Transverse colon (tissue), 4 donors: ENCODE data around the gene RNF150. TPM values are rescaled to one million over a fixed set of nuclear protein-coding genes. Genes with fewer than 3 reads are reported as not detected.

ENCODE experiments used
- DNase-seq: peaks from one replicate; pipeline ENCODE4 v3.0.0-alpha.2; 2019
- H3K27ac ChIP-seq, 4 donors: fragments of 200-600 bp; sonication (generic); 2 replicates each; pipeline ENCODE4 v1.5.1; 2016 to 2018; ENCODE audit warnings: inconsistent platforms in 4 of 4
- H3K27me3 ChIP-seq: fragments of 200-600 bp; sonication (generic); 2 replicates; pipeline ENCODE4 v1.5.1; 2017; ENCODE audit warnings: inconsistent platforms
- H3K36me3 ChIP-seq, 4 donors: fragments of 200-600 bp; sonication (generic); 2 replicates each; pipeline ENCODE4 v1.5.1; 2017 to 2019; ENCODE audit warnings: inconsistent platforms in 4 of 4
- H3K4me1 ChIP-seq, 4 donors: fragments of 200-600 bp; sonication (generic); 2 replicates each; pipeline ENCODE4 v1.5.1; 2017 to 2020; ENCODE audit warnings: inconsistent platforms in 4 of 4
- H3K4me3 ChIP-seq, 4 donors: fragments of 200-600 bp; sonication (generic); 1 replicate in 1 of 4; 2 replicates in 3 of 4; pipeline versions ENCODE4 v1.5.1 to v1.6.1; 2017 to 2019; ENCODE audit warnings: inconsistent platforms in 4 of 4
- H3K9me3 ChIP-seq, 2 donors: fragments of 200-600 bp; sonication (generic); 2 replicates each; pipeline ENCODE4 v1.5.1; 2017 to 2019; ENCODE audit warnings: inconsistent platforms in 2 of 2
- CTCF ChIP-seq, 5 experiments: fragments of 200-600 bp in 3 of 5; fragments of 450-650 bp in 2 of 5; sonication (generic) in 3 of 5; IDR thresholded peaks; 1 replicate in 2 of 5; 2 replicates in 3 of 5; pipeline ENCODE4 v1.5.1; 2016 to 2017; ENCODE audit warnings: antibody characterized with exemption in 5 of 5, inconsistent platforms in 3 of 5, mild to moderate bottlenecking in 2 of 5, moderate library complexity in 1 of 5
- EP300 ChIP-seq: sonication (generic); formaldehyde crosslinking; IDR thresholded peaks from one replicate; pipeline ENCODE4 v1.6.1; 2017; ENCODE audit warnings: antibody characterized with exemption, low read depth
- POLR2A ChIP-seq: fragments of 450-650 bp; IDR thresholded peaks from one replicate; pipeline ENCODE4 v1.6.1; 2016; ENCODE audit warnings: antibody characterized with exemption, mild to moderate bottlenecking, moderate library complexity
- POLR2AphosphoS5 ChIP-seq, 3 donors: sonication (generic); formaldehyde crosslinking; IDR thresholded peaks; one replicate each; pipeline ENCODE4 v1.6.1; 2016; ENCODE audit warnings: antibody characterized with exemption in 3 of 3
- WGBS, 2 donors: methylation state at CpG; one replicate each; pipeline ENCODE4 v1.1.5; 2018; ENCODE audit warnings: low coverage in 1 of 2; 5-methylcytosine and 5-hydroxymethylcytosine counted together
- in situ Hi-C, 4 donors: fragments of 200-750 bp; cut with MboI; loops; one replicate each; pipeline versions ENCODE4 v1.15.0 to v1.15.1; 2017; ENCODE audit warnings: low sequenced_read_pairs in 3 of 4, low pct_ligation_motif_present in 1 of 4, low pct_unique_long_range_greater_than_20kb in 1 of 4
- intact Hi-C: fragments of 100-400 bp; cut with DNase I; formaldehyde crosslinking; loops from one replicate; pipeline ENCODE4 v1.15.1; 2023; ENCODE audit warnings: low total_unique reads
- total RNA-seq, 4 donors: library from RNA; depleted of rRNA; stranded (reverse); fragments of >200 nt; gene quantifications; one replicate each; pipeline ENCODE4 v1.1.0, GENCODE V29; 2016

Gene RNF150
- total RNA-seq, 4 donors from 2014 or later, result 2.8 to 15.3 (median 7.9) TPM

- no peaks in the 10 kb centered on the region for H3K36me3 ChIP-seq
- H3K4me1 ChIP-seq, result peaks cover 0 to 24% (median 8%) of the 10 kb centered on the region in 4 donors
- TF ChIP-seq EP300 (no peak), CTCF (IDR thresholded peaks at IDR 0.05) (no peak), POLR2A (no peak), POLR2AphosphoS5 (IDR thresholded peaks at IDR 0.05) (no peak)
- H3K27ac ChIP-seq, result peak overlapping the region; percentile 81 to 86 (median 84)
- peaks cover 62% of the 10 kb centered on the region for H3K27me3 ChIP-seq
- DNase-seq, result peak; percentile 7
- intact Hi-C loops (loop anchor here (10.0 kb wide), 1 partner anchor 138 kb away; no protein-coding TSS in a partner anchor), in situ Hi-C loops (loop anchor here in 3 of 4 donors (10.0 kb wide), 2 partner anchors 258 to 268 kb away; no protein-coding TSS in a partner anchor)
- WGBS, 2 donors, result no CpG with 5 or more reads among the region's 42 CpGs
- H3K4me3 ChIP-seq, result peak overlapping the region; percentile 36 to 89 (median 58)
- no peaks in the 10 kb centered on the region for H3K9me3 ChIP-seq
Measured at GRCh38 chr4:141132709-141133145, 542 bp downstream of the RNF150 start.

- 3 to 13% methylated on average over 7 to 36 of the region's 64 CpGs for WGBS, 2 donors
- in situ Hi-C loops, result loop anchor here in 3 of 4 donors (10.0 kb wide), 2 partner anchors 257 to 267 kb away; no protein-coding TSS in a partner anchor
- peaks cover 0 to 24% (median 8%) of the 10 kb centered on the region in 4 donors for H3K4me1 ChIP-seq
- peaks cover 62% of the 10 kb centered on the region for H3K27me3 ChIP-seq
- peak overlapping the region; percentile 81 to 86 (median 84) for H3K27ac ChIP-seq
- DNase-seq, result peak; percentile 10
- peak overlapping the region; percentile 36 to 89 (median 58) for H3K4me3 ChIP-seq
- TF ChIP-seq EP300 (no peak), CTCF (IDR thresholded peaks at IDR 0.05) (no peak), POLR2A (no peak), POLR2AphosphoS5 (IDR thresholded peaks at IDR 0.05) (no peak)
- H3K36me3 ChIP-seq, result no peaks in the 10 kb centered on the region
- intact Hi-C loops, result loop anchor here (10.0 kb wide), 1 partner anchor 137 kb away; no protein-coding TSS in a partner anchor
- no peaks in the 10 kb centered on the region for H3K9me3 ChIP-seq
Measured at GRCh38 chr4:141132072-141132708, 1.1 kb downstream of the RNF150 start.

- Histone ChIP-seq H3K27ac (peak overlapping the region; percentile 81 to 86 (median 84)), H3K9me3 (no peaks in the 10 kb centered on the region), H3K27me3 (peaks cover 60% of the 10 kb centered on the region), H3K4me1 (peaks cover 0 to 24% (median 8%) of the 10 kb centered on the region in 4 donors), H3K36me3 (no peaks in the 10 kb centered on the region), H3K4me3 (peak overlapping the region; percentile 36 to 89 (median 58))
- in situ Hi-C loops (loop anchor here in 3 of 4 donors (10.0 kb wide), 2 partner anchors 257 to 267 kb away; no protein-coding TSS in a partner anchor), intact Hi-C loops (loop anchor here (10.0 kb wide), 1 partner anchor 137 kb away; no protein-coding TSS in a partner anchor)
- 38% methylated on average over 8 of the region's 8 CpGs; no CpG with 5 or more reads in 1 of the 2 donors for WGBS, 2 donors
- TF ChIP-seq CTCF (IDR thresholded peaks at IDR 0.05) (no peak), POLR2AphosphoS5 (IDR thresholded peaks at IDR 0.05) (no peak), POLR2A (no peak), EP300 (no peak)
- DNase-seq, result no peak
Measured at GRCh38 chr4:141131723-141132071, 1.6 kb downstream of the RNF150 start.

GRCh38 chr4:141130947-141131605, 2.2 kb downstream of the RNF150 start:
- Histone ChIP-seq H3K27ac (peak overlapping the region; percentile 81 to 86 (median 84)), H3K9me3 (no peaks in the 10 kb centered on the region), H3K4me3 (peak overlapping the region; percentile 6 to 89 (median 58)), H3K4me1 (peaks cover 0 to 24% (median 8%) of the 10 kb centered on the region in 4 donors), H3K27me3 (peaks cover 56% of the 10 kb centered on the region), H3K36me3 (no peaks in the 10 kb centered on the region)
- intact Hi-C loops, result loop anchor here (10.0 kb wide), 1 partner anchor 136 kb away; no protein-coding TSS in a partner anchor
- TF ChIP-seq CTCF (IDR thresholded peaks at IDR 0.05) (no peak), EP300 (no peak), POLR2AphosphoS5 (IDR thresholded peaks at IDR 0.05) (no peak), POLR2A (no peak)
- 65 to 74% methylated on average over 6 of the region's 6 CpGs for WGBS, 2 donors
- no peak for DNase-seq
- in situ Hi-C loops, result loop anchor here in 3 of 4 donors (10.0 kb wide), 2 partner anchors 256 to 266 kb away; no protein-coding TSS in a partner anchor
